ENCODE measurements around the gene APOA4. TPM values are rescaled to one million over a fixed set of nuclear protein-coding genes. Genes with fewer than 3 reads are reported as not detected.

APOA4 gene
- total RNA-seq, 1 experiment from 2014 or later = not detected

GRCh38 chr11:116800610-116801009 is 22.5 kb downstream of the APOA4 start:
- H3K9me3 ChIP-seq (ENCODE audit: control insufficient read depth in 1 of 2, insufficient read depth in 1 of 2, low read depth in 1 of 2, low read length in 2 of 2) = no peaks in the 10 kb centered on the region
- no peaks in the 10 kb centered on the region for H3K27me3 ChIP-seq (ENCODE audit: insufficient read depth, low read length)
- no peak overlapping the region for H3K27ac ChIP-seq (ENCODE audit: low read depth, low read length)
- no TSS peak for BruUV-seq (replicated peaks)
- ChIA-PET POLR2A (no interaction called here), CTCF (interaction anchor here (2.2 kb wide), 1 partner anchor 9 kb away, joined by 9 read pairs; the partner anchor contains the start of gene APOA5), RAD21 (ENCODE audit: low non-redundant PET in 1 of 2, low total read pairs in 2 of 2, uncharacterized antibody in 2 of 2, unreplicated experiment in 2 of 2) (no interaction called here)
- no peak for DNase-seq (ENCODE audit: low read depth, low spot score)
- no peak overlapping the region for H3K9ac ChIP-seq (ENCODE audit: low read length)
- H3K4me1 ChIP-seq (ENCODE audit: control insufficient read depth in 1 of 2, insufficient read depth in 2 of 2, low read length in 2 of 2) = no peaks in the 10 kb centered on the region
- no peaks in the 10 kb centered on the region for H3K79me2 ChIP-seq (ENCODE audit: insufficient read depth, low read length)
- no peak overlapping the region for H2AFZ ChIP-seq (ENCODE audit: low read depth, low read length, poor library complexity, severe bottlenecking)
- H4K20me1 ChIP-seq (ENCODE audit: insufficient read depth) = no peaks in the 10 kb centered on the region
- intact Hi-C loops (cut with micrococcal nuclease) = no loop called here
- TF ChIP-seq, protein P1, sequence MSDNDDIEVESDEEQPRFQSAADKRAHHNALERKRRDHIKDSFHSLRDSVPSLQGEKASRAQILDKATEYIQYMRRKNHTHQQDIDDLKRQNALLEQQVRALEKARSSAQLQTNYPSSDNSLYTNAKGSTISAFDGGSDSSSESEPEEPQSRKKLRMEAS (IDR thresholded peaks at IDR 0.05) = no peak
- TF ChIP-seq SIN3A (IDR thresholded peaks at IDR 0.05; ENCODE audit: low read depth) (no peak), EZH2 (IDR thresholded peaks at IDR 0.05) (no peak)
- no peaks in the 10 kb centered on the region for H3K9me2 ChIP-seq (ENCODE audit: insufficient read depth)
- H3K4me2 ChIP-seq (ENCODE audit: low read length) = no peak overlapping the region
- ATAC-seq = no peak
- no peaks in the 10 kb centered on the region for H3K36me3 ChIP-seq (ENCODE audit: control insufficient read depth in 1 of 2, insufficient read depth in 2 of 2, low read length in 2 of 2)
- no peak overlapping the region for H3K4me3 ChIP-seq (replicated peaks in 1 of 2; ENCODE audit: low read depth in 1 of 2, low read length in 2 of 2)

DNA sequence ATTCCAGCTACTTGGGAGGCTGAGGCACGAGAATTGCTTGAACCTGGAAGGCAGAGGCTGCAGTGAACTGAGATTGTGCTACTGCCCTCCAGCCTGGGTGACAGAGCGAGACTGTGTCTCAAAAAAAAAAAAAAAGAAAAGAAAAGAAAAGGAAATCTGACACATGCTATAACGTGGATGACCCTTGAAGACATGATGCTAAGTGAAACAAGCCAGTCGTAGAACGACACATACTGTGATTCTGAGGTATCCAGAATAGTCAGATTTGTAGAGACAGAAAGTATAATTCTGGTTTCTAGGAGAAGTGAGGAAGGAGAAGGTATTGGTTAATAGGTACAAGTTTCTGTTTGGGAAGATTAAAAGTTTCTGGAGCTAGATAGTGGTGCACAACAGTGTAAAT is 24.7 kb downstream of the APOA4 start:
- no TSS peak for BruUV-seq (replicated peaks)
- POLR2A ChIA-PET = no interaction called here
- peaks cover 0 to 5% of the 10 kb centered on the region in 2 experiments; a peak in 2 of 4 replicates for H3K4me1 ChIP-seq (ENCODE audit: control insufficient read depth in 1 of 2, insufficient read depth in 2 of 2, low read length in 2 of 2)

More for the DNA sequence above, 24.7 kb downstream of the APOA4 start:
- Histone ChIP-seq H3K36me3 (ENCODE audit: control insufficient read depth in 1 of 2, insufficient read depth in 2 of 2, low read length in 2 of 2) (no peaks in the 10 kb centered on the region), H3K27ac (ENCODE audit: low read depth, low read length) (no peak overlapping the region), H3K27me3 (ENCODE audit: insufficient read depth, low read length) (no peaks in the 10 kb centered on the region), H3K9ac (ENCODE audit: low read length) (no peak overlapping the region), H4K20me1 (ENCODE audit: insufficient read depth) (no peaks in the 10 kb centered on the region), H3K79me2 (ENCODE audit: insufficient read depth, low read length) (no peaks in the 10 kb centered on the region), H3K9me3 (ENCODE audit: control insufficient read depth in 1 of 2, insufficient read depth in 1 of 2, low read depth in 1 of 2, low read length in 2 of 2) (no peaks in the 10 kb centered on the region), H2AFZ (ENCODE audit: low read depth, low read length, poor library complexity, severe bottlenecking) (no peak overlapping the region), H3K9me2 (ENCODE audit: insufficient read depth) (no peaks in the 10 kb centered on the region), H3K4me2 (ENCODE audit: low read length) (no peak overlapping the region), H3K4me3 (replicated peaks in 1 of 2; ENCODE audit: low read depth in 1 of 2, low read length in 2 of 2) (no peak overlapping the region)
- ChIA-PET RAD21 (ENCODE audit: low non-redundant PET in 1 of 2, low total read pairs in 2 of 2, uncharacterized antibody in 2 of 2, unreplicated experiment in 2 of 2) (no interaction called here), CTCF (no interaction called here)
- ATAC-seq (no peak), DNase-seq (ENCODE audit: low read depth, low spot score) (no peak)
- intact Hi-C loops (cut with micrococcal nuclease) = no loop called here
- TF ChIP-seq, protein P1 (IDR thresholded peaks at IDR 0.05) = no peak
- no peak for TF ChIP-seq FOSL1 (IDR thresholded peaks at IDR 0.05; ENCODE audit: low read depth)
- no peak for TF ChIP-seq JUND (IDR thresholded peaks at IDR 0.05)
- no peak for TF ChIP-seq SIN3A (IDR thresholded peaks at IDR 0.05; ENCODE audit: low read depth)
